Putamen (tissue), 1 donor: ENCODE data around the gene CISTR.
"Not testable (repeated sequence)": the region's sequence is repeated elsewhere in the genome, so short reads cannot be mapped to it uniquely, and the experiment has no call there.

Experiments
- DNase-seq: peaks from one replicate; pipeline ENCODE4 v3.0.0-alpha.2; 2016; ENCODE audit warnings: low spot score

Gene CISTR

GRCh38 chr12:53751336-53752191, at the start of gene CISTR:
Gene CISTR (minus strand): TSS chr12:53751979.
- DNase-seq = no peak

DNA sequence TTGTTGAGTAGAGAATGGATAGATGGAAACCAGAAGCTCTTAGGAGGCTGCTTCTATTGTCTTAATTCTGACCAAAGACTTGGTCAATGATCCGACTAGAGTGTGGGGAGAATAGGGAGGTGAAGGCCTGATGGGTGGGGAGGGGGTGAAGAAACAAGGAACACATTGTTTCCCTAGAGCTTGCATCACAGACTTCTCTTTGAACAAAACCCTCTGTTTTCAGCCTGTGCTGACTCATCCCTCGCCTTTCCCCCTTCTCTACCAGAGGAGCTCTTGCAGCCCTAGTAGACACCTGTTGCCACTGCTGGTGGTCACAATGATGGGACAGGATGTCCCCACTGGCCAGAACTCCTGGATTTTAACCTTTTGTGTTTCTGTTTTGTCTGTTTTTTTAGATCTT, 46.8 kb upstream of the CISTR start:
- DNase-seq = peak; percentile 89

DNA sequence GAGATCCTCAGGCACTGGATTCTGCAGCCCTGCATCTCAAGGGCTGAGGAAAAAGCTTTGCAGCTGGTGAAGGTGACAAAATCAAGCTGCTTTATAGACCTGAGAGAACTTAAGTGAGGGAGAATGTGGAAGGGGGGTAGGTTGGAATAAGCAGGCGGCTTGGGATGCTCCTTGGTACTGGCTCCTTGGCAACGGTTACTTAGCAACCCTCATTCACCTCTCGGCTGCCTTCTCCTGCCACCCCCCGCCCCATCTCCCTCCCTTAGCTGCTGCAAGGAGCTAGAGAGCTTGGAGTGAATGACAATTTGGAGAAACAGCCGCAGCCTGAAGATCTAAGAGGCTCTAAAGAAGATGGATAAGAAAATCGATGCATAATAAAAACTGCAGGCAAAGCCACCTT, 44.1 kb upstream of the CISTR start:
- DNase-seq = peak; percentile 83

DNA sequence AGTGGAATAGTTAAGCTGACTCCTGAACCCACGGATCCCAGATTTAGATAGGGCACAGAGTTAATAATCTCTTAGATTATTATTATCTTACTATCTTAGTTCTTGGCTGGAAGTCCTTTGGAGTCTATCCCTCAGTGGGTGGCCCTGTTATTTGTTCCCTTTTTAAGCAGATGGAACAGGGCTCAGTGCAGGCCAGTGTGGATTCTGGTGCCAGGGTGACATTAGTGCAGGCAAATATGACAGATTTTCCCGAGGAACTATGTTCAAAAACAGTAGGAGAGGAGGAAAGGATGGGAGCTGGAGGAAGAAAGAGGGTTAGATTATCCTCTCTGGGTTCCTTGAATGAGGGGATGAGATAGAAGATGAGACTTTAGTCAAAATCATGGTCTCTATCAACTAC, 41.4 kb upstream of the CISTR start:
- no peak for DNase-seq

DNA sequence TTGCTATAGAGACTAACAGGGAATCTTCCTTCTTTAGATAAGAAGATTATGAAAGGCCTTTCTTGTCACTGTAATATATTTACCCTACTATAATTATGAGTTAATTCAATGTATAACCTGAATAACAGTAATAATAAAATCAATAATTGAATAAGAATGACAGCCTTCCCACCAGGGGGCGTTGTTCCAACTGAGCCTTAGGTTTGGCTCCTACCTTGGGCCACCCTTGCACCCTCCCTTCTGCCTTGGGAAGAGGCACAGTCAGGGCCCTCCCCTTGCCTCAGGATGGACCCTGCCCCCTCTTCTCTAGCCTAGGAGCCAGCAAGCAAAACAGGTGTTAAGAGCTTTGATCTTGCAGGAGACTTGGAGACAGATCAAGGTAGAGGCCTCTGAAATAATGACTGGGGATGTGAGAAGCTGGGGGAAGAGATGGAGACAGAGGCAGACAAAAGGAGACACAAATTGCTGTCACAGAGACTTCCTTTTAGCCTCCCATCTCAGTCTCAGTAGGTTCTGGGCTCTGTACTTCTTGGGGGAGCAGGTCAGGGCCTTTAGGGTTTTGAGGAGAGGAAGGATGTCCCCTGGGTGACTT, 40.1 kb upstream of the CISTR start:
- DNase-seq = no peak

- DNase-seq = no peak
Measured at GRCh38 chr12:53789570-53789969, 37.8 kb upstream of the CISTR start.

DNA sequence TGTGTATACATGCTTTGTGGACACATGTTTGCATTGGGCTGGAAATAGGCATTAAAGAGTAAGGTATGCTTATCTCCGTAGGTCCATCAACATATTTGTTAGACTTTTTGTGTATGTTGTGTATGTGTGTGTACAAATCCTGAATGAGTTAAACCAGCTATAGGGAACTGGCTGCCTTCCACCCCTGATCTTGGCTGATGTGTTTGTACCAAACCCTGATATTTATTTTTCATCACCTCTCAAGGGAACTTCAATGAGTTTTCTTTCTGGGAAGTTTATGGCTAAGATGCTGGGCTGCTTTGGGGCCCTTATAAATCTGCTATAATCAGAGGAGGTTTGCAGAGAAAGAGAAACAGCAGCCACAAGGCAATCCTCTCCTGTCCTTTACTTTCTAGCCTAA, 37.1 kb upstream of the CISTR start:
- no peak for DNase-seq

- DNase-seq = no peak
Measured at GRCh38 chr12:53786411-53786810, 34.6 kb upstream of the CISTR start.

- no peak for DNase-seq
Measured at GRCh38 chr12:53785161-53785560, 33.4 kb upstream of the CISTR start.

- no peak for DNase-seq
Measured at GRCh38 chr12:53782093-53782703, 30.4 kb upstream of the CISTR start.

GRCh38 chr12:53781228-53781801, 29.5 kb upstream of the CISTR start:
- DNase-seq = no peak

GRCh38 chr12:53780323-53780722, 28.5 kb upstream of the CISTR start:
- DNase-seq = no peak

DNA sequence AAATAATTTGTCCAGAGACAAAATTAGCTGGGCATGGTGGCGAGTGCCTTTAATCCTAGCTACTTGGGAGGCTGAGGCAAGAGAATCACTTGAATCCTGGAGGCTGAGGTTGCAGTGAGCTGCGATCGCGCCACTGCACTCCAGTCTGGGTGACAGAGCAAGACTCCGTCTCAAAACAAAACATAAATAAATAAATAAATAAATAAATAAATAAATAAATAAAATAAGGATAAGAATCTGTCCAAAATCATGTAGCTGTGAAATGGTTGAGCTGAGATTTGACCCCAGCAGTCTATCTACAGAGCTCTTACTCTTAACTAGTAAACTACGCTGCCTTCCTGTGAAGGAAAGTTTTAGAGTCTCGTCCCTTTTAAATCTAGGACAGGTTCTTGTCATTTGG, 27.9 kb upstream of the CISTR start:
- DNase-seq = not testable (repeated sequence)

DNA sequence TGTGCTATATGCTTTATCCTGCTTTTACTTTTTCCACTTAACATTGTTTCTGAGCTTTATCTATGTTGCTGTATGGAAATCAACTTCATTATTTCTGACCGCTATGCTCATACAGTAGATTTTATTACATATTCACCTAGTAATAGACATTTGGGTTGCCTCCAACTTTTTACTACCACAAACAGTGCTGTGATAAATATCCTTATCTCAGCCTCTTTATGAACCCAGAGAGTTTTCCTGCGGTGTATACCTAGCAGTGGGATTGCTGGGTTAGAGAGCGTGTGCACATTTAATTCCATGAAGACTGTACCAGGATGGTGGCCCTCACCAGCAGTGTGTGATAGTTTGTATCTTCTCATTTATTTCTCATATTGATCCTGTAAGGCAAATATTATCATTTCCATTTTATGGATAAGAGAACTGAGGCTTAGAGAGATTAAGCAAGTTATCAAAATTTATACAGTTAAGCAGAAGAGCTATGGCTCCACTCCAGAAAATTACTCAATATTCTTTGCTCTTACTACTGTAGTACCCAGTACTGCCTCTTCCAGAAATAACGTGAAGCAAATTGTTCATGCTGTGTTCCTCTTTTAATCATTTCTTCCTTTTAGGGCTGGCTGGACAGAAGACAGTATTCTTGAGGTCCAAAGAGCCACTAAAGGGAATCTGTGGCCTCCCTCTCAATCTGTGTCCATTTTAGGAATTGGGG, 26.3 kb upstream of the CISTR start:
- DNase-seq = no peak

GRCh38 chr12:53777412-53777811, 25.6 kb upstream of the CISTR start:
- DNase-seq = no peak

GRCh38 chr12:53776872-53777271, 25.1 kb upstream of the CISTR start:
- no peak for DNase-seq

- DNase-seq = no peak
Measured at GRCh38 chr12:53775478-53776145, 23.8 kb upstream of the CISTR start.

DNA sequence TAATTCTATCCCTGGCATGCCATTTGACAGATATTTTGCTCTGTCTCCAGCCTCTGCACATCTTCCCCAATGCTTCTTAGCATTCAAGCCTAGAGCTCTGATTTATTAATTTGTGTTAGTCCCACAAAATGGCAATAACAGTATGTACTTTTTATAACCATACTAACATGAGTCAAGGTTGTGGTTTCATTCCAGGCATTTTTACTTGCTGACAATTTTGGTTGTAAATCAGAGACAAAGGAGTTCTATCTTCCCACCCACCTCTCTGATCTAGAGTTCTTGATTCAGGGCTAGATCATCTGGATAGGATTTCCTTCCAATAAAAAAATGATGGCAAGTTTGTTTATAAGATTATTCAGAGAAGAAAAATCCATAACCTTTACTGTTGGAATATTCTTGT, 18.5 kb upstream of the CISTR start:
- no peak for DNase-seq

DNA sequence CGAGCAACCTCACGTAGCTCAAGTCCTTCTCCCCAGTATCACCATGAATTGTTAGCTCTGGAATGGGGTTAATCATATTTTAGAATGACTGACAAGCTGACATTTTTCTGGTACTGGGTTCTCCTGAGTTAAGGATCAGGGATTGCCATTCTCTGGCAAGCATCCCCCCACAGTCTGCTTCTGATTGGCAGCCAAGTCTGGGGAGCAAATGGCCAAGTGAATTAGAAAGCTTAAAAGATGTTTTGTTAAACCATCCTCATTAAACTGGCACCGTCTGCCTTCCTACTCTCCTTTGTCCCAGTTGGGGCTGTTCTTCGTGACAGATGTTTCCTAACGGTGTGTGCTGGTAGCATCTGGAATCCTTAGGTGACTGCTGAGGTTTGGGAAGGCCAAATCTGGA, 17.2 kb upstream of the CISTR start:
- no peak for DNase-seq

DNA sequence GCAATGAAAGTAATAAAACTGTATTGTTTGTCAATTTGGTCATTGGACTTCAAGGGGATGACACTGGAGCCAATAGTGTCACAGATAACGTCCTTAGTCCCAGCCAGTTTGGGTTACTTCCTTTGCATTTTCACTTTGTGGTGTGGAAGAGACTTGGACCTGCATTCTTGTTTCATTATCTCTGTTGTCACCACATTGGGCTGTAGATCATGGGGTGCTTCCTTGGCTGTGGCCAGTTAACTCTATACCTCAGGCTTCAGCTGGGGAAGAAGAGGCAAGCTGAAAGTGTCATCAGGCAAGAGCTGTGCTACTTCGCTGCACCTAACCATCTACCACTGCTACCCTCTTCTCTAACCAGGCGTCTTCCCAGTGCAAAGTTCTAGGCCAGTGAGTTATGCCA, 15.1 kb upstream of the CISTR start:
- DNase-seq = no peak

GRCh38 chr12:53765891-53766290, 14.1 kb upstream of the CISTR start:
- DNase-seq = no peak

GRCh38 chr12:53764615-53765014, 12.8 kb upstream of the CISTR start:
- no peak for DNase-seq
